HG02884 (cell line): ENCODE data around the gene CELF2.

Experiments used
- ATAC-seq: cut with Tn5 transposase; IDR thresholded peaks from one replicate; pipeline ENCODE4 v1.9.1; 2021; ENCODE audit warnings: mild to moderate bottlenecking, moderate library complexity; ENCODE audit not compliant: unreplicated experiment

Gene CELF2

DNA sequence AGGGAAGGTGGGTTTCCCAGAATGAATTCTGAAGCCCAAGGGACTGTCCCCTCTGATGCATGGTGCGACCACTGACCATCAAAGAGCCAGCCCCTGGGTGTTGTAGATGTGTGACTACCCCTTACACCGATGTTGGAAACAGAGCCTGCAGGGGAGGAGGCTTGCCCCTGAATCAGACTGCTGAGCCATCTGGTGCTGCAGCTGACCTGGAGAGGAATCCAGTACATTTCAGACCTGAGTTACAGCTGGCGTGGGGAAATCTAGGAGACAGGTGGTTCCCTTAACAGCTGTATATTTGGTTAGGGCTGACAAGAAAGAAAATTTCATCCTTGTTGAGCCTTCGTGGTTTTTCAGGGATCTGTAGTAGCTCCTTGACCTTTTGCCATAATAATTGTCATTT is 195.5 kb downstream of the CELF2 start:
- no peak for ATAC-seq

DNA sequence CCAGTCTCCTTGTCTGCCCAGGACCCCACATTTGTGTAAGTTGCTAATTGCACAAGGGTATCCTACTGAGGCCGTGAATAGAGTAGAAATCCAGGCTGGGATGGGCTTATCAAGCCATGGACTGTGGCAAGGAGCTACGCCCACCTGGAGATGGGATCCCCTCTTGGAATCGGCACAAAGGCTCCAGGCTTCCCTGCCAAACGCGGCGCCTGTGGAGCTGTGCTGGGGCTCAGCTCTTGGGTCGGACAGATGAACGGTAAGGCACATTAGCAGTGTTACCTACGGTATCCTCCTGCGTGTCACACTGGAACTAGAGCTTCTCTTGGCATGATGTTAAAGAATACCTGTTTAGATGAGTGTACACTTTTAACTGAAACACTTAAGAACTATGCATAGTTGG is 196.7 kb downstream of the CELF2 start:
- ATAC-seq = no peak

DNA sequence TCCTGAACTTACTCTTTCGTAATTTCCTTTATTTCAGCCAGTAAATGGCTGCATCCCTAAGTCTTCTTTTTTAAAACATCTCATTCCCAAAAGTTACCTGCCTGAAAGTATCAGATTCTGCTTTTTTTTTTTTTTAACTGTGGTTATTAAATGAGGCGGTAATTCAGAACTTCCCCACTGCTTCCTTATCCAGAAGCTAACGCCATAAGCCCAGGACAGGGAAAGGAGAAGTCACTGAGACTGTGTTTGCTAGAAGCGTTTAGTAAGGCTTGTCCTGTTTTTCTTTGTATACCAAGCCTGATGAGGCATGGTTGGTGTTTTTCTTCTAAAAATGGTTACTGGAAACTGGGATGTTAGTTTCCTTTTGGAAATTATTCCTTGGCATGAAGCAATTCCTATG is 197.8 kb downstream of the CELF2 start:
- no peak for ATAC-seq

DNA sequence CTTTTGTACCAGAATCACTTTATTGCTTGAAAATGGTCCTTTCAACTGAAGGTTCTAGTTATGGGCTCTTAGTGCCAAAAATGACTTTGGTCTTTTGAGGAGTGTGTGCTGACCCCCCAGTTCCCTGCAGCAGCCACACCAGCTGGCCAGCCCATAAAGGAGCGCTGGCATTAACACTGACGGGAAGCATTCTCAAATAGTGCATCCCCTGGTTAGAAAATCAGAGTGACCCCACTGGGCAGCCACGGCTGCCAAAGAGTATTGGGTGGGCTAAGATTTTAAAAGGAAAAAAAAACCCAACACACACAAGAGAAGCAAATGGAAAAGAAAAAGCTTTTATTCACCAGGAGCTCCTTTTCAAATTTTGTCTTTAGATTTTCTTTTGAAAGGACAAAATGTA is 199.8 kb downstream of the CELF2 start:
- ATAC-seq = no peak

DNA sequence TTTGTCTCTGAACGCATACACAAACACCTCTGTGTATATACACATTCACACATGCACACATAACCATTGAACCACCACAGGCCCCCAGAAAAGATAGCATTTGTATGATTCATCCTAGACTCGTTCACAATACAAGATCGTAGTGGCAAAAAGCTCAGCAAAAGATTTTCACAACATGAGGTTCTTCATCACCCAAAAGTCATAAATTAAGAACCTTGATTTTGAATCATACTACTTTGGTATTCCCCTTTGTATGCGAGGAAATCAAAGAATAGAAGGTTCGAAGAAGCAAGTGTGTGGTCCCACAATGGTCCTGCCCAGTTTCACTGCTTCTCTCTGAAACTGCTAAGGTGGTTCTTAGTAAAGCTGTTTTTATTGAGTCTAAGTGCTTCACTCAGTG is 200.7 kb downstream of the CELF2 start:
- ATAC-seq = no peak

DNA sequence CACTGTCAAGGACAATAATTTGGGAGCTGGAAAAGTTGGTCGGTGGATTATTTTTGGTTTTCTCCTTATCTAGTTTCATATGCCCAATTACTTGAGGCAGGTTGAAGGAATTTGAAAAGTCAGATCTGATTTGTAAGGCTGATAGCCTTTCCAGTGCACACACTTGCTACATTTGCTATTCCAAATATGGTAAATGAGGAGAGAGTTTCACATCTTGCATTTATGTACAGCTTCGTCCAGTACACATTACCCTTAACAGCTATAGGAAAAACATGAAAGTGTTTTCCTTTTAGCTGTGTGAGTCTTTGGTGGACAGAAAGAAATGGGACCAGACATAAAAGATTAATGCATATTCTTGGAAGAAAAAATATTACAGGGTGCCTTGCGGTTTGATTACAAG is 201.8 kb downstream of the CELF2 start:
- ATAC-seq = no peak

DNA sequence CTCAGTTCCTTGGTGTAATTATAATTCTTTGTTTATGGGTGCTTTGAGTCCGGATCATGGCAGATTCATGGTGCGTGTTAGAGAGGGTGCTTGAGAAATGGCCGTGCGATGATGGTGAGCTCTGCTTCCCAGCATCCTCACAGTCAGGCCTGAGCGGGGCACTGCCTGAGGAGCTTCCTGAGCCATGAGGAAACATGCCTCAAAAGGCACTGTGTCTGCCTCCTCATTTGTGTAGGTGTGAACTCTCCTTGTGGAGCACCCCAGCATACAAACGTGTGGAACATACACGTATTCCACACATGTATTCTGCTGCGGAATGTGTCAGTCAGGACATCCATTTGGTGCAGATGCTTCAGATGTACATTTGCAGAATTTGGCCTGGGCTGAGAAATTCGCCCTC is 205.4 kb downstream of the CELF2 start:
- no peak for ATAC-seq

DNA sequence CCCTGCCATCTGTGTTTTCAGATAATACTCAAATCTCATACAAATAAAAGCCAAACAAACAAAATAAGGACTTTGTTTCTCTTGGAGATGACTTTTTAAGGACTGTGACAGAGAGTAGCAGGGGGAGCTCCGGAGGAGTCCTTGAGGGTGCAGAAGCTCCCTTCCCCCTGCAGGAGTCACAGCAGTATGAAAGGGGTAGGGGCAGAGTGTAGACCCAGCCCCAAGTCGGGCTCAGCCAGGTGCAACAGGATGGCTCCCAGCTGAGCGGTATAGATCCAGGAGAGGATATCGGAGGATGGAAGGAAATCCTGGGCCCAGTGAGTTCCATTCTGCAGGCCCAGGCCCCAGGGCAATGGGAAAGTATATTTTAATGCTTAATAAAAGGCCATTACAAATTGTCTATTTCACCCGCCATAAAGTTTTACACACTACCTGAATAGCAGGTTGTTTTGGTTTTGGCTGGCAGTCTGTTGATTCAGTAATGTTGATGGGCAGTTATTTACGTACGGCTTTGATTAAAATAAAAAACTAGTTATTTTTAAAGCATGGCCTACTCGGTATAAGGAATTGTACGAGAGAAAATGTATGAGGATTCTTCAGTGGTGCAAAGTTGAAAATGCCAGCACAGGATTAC is 206.0 kb downstream of the CELF2 start:
- ATAC-seq = no peak

DNA sequence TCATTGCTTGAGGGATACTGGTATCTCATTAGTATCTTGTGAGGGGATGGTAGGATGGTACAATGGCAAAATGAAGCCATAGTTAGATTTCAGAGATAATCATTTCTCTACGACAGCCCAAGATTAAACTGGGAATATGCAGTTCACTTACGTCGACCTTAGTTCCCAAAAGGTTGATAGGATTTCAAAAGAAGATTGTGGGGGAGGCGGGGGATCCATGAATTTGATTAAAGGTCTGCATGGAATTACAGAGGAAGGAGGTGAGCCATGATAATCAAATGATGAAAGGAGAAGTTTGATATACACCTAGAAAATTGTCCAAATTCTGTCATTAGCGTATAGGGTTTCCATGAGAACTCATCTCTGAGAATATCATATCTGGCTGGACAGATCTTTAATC is 206.6 kb downstream of the CELF2 start:
- no peak for ATAC-seq

DNA sequence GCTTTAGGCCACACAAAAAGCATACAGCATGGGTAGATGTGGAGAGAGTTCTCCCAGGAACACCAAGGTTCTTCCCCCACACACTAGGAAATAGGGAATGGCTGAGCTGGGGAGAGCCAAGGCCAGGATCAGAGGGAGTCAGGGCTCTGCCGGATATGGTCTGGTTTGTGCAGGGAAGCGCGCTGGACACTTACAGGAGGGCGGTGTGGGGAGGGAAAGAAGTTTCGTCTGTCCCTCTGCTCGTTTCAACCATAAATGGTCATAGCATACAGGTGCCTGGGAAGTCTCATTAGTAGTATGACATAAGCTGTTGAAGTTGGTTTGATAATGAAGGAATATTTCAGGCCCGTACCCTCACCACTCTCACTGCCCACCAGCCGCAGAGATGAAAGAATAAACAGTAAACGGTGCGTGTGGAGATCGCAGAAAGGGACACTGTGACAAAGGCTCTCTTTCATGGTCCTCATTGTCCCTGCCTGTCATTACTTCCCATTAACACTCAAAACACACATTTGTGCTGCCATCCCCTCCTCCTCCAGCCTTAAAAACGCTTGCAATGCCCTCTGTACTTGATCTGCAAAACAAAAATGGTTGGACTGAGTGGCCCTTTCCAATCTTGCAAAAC is 207.2 kb downstream of the CELF2 start:
- ATAC-seq = no peak

DNA sequence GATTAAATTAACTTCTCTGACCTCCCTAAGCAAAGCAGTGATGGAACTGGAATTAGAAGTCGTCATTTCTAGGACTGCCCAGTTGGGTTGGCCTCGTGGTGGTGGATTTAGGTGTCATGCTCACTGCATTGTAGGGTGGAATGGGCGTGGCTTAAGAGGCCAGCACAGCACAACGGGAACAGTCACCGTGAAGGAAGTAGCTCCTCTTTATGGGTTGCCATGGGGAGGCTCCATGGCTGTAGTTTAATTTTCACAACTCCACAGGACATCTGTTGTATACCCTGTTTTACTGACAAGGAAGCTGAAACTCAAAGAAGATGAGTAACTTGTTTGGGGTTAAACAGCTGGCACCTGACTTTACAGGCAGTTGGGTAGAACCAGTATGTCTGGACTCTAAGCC is 208.3 kb downstream of the CELF2 start:
- peak; percentile 38 for ATAC-seq

DNA sequence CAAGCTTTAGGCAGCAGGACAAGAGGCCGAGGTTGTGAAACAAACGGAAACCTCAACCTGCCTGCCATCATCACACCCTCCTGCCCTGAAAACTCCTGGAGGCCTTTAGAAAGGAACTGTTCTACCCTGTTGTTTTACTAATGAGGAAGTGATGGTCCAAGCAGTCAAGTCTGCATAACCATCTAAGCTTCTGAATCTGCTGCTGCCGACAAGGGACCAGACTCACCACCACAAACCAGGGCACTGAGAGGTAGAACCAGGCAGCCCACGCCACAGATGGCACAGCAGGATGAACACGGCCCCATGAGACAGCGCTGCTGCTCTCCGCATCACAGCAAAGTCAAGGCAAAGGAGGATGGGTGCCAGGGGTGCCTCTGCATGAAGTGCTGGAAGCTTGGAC is 209.4 kb downstream of the CELF2 start:
- ATAC-seq = peak; percentile 32

DNA sequence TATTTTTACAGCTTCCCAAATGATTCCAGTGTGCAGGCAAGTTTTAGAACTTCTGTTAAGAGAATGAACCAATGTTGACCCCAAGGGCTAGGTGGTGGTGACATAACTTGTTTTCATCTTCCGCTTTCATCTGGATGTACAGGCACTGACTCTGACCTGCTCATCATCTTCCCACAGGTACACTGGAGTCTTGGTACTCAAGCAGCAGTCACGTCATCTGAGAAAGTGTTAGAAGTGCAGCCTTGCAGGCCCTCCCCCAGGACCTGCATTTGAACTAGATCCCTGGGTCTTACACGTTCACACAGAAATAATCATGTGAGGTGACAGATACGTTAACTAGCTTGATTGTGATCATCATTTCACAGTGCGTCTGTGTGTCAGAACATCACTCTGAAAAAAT is 212.2 kb downstream of the CELF2 start:
- no peak for ATAC-seq

DNA sequence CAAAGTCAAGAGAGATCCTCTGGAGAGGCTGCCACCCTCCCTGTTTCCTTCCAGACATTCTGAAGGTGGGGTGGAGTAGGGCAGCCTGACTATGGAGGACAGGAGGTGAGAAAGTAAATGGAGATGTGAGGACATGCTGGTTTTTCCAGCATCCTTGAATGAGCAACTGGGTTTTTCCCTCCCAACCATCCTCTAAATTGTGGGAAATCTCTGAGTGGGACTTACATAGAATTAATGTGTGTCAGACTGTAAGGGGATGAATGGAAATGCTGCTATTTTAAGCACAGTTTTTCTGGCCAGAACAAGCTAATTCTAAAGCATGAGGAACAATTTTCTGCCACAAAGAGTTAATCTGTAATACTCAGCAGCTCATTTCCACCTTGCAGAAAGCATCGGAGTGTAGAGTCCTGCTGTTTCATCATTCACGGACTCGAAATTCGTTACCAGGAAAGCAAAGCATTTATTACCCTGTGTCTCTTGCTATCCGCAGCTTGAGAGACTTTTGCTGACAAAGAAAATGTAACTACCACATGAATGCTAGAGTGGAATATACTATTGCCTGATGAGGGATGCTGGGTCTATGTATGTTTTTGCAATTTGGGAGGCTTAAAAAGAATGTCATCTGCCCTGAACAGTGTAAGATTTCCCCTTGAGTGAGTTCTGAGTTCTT is 213.0 kb downstream of the CELF2 start:
- ATAC-seq = no peak

DNA sequence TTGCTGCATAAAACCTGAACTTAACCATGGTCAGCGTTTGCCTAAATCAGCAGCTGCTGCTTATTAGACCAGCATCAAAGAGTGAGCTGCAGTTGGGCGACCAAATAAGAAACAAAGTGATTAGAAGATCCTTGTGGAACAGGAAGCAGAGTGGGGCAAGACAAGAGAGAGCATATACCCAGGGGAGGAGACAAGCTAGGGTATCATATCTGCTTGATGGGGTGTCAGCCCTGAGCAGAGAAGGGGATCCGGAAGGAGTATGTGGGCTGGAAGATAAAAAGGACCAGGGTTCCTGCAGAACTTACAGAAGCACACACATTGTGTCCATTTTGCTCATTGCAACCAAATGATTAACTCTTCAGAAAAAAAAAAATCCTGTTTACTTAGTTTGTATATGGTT is 213.6 kb downstream of the CELF2 start:
- no peak for ATAC-seq

DNA sequence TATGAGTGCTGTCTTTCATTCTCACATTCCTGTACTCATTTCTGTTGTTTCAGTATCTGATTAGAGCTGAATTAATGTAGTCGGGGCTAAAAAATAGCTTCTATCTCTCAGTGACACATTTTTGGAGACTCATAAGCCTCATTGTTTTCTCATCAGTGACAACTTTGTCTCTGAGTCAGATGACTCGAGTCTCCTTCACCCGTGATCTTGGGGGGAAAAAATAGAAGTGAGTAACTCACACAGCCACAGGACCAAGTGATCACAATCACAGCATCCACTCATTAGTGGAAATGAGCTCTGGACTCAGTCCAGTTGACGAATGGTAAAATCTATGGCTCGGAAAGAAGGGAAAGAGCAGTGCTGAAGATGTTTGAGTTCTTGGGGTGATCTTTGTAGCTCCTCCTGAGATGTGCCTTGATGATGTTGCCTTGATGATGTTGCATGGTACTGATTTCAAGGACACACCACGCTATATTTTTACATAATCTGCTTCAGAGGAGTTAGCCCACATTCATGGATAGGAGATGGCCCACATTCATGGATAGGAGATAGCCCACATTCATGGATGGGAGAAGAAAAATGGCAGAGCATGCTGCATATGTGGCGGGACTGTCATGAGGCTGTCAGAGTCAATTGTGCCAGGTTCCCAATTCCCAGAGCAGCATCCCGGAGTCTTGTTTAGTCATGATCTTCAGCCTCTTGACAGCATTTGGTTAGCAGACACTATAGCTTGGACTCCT is 214.7 kb downstream of the CELF2 start:
- no peak for ATAC-seq

DNA sequence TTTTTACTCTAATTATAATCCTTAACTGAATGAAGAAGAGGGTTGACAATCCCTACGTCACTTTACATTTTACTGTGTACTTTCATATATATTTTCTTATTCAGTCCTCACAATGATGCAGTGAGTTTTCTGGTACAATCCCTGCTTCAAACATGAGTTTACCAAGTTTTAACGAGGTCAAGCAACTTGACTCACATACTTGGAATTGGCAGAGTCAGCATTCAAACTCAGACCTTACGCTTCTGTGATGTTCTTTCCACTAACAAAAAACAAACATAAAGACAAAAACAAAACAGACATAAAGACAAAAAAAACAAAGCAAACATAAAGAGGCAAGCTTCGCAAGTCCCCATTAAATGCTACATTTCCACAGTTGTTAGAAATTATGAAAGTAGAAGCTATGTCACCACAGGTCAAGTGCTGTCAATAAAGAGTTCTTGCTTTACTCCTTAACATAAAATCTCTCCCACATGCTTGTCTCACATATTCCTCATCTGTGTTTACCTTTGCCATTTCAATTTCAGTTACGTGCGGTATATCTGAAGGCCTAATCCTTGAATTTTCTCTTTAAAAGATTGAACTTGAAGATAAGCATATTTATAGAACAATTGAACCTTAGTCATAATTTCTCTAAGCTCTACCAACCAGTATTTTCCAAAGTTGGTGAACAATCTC is 217.3 kb downstream of the CELF2 start:
- ATAC-seq = no peak

DNA sequence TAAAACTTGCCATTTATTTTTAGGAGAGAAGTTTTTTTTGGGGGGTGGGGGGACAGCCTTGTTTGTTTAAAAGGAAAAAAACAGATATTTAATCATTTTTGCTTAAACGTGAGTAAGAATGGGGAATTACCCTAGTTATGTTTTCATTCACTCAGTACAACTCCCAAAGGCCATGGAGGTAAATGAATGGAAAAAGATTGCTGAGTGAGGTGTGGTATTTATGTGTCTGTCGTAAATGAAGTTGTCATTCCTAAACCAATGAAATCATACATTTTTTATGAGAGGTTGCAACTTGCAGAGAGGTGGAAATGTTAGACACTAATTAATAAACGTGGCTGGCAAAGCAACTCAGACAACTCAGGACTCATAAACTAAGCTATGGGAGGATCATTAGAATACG is 218.1 kb downstream of the CELF2 start:
- ATAC-seq = peak; percentile 31

DNA sequence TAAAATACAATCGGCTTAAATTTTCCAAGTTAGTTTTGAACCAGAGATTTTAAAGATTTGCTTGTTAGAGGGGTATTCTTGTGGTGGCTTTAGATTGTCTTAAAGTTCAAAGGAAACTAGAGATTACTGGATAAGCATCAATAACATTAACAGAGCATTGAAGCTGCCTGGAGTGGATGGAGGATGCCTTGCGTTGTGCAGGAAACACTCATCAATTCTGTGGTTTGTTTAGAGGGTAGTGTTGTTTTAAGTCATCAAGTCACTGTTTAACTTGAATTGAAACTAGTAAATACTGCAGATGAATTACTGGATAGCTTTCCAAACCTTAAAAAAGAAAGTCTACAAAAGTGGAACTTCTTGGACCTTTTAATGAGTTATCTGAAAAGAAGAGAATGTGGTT is 218.6 kb downstream of the CELF2 start:
- ATAC-seq = peak; percentile 77

DNA sequence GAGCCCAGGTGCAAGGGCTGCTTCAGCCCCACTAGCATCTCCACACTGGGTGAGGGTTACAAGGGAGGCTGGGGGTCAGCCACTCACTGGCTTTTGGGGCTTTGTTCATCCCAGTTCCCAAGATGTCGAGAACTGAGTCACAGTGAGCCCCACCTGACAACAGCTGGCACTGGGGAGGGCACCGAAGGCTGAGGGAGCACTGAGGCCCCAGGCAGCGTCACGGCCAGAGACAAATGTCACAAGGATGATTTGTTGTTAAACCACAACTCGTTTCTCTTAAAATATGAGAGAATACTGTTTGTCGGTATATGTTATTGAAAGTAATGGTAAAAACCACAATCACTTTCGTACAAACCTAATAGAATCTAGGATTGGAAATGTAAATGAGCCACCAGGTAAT is 219.9 kb downstream of the CELF2 start:
- no peak for ATAC-seq

DNA sequence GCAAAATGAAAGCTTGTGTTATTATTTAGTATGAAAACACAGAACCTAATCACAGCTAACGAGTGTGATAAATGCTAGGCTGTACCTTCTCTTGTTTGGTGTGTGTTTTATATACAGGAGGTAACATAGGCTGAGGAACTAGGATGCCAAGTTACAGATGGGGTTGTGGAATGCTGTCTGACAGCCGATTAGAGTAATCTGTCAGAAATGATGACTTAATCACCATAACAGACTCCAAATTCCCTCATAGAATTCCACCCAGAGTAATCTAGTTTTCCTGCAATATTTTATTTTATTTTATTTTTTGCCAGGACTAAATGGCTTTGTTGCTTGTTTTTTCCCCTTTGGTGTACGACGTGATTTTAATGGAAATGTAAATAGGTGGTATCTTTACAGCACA is 221.2 kb downstream of the CELF2 start:
- ATAC-seq = no peak
